Neural cell (in vitro differentiated cells): ENCODE results near the gene SNUPN. TPM values are rescaled to one million over a fixed set of nuclear protein-coding genes. Genes with fewer than 3 reads are reported as not detected.

Experiments used
- H2AFZ ChIP-seq: fragments of 200-600, 300-800 bp; sonication (generic), shearing (Covaris generic); 2 replicates; pipeline ENCODE4 v1.6.0; 2014; ENCODE audit warnings: low read depth, mild to moderate bottlenecking, antibody characterized with exemption, low read length, moderate library complexity
- H3F3A ChIP-seq: fragments of 200-600 bp; shearing (Covaris generic); 2 replicates; pipeline ENCODE4 v1.6.1; 2016; ENCODE audit warnings: mild to moderate bottlenecking, moderate library complexity, mixed read lengths, antibody characterized with exemption, low read length; ENCODE audit not compliant: insufficient read depth, poor library complexity, severe bottlenecking
- H3K27ac ChIP-seq: fragments of 200-600, 300-800 bp; sonication (generic), shearing (Covaris generic); 2 replicates; pipeline ENCODE4 v1.5.1; 2014; ENCODE audit warnings: mild to moderate bottlenecking, low read length, moderate library complexity
- H3K27me3 ChIP-seq: fragments of 300-800, 200-600 bp; sonication (generic), shearing (Covaris generic); 2 replicates; pipeline ENCODE4 v1.6.0; 2014; ENCODE audit warnings: mild to moderate bottlenecking, low read depth, low read length, moderate library complexity; ENCODE audit not compliant: insufficient read depth
- H3K36me3 ChIP-seq: fragments of 300-800, 200-600 bp; sonication (generic), shearing (Covaris generic); 2 replicates; pipeline ENCODE4 v1.5.1; 2014; ENCODE audit warnings: mild to moderate bottlenecking, antibody characterized with exemption, low read length, moderate library complexity; ENCODE audit not compliant: insufficient read depth
- H3K4me2 ChIP-seq: fragments of 300-800, 200-600 bp; sonication (generic), shearing (Covaris generic); 2 replicates; pipeline ENCODE4 v1.6.0; 2014; ENCODE audit warnings: mild to moderate bottlenecking, low read length
- H3K4me3 ChIP-seq: fragments of 300-800, 200-600 bp; sonication (generic), shearing (Covaris generic); 2 replicates; pipeline ENCODE4 v1.5.1; 2014; ENCODE audit warnings: mild to moderate bottlenecking, low read length, moderate library complexity
- H3K79me2 ChIP-seq: fragments of 200-600 bp; shearing (Covaris generic); replicated peaks from 2 replicates; pipeline ENCODE4 v1.6.0; 2014; ENCODE audit warnings: mild to moderate bottlenecking, low read length, moderate library complexity; ENCODE audit not compliant: insufficient read depth
- H3K9ac ChIP-seq: fragments of 300-800, 200-600 bp; sonication (generic), shearing (Covaris generic); 2 replicates; pipeline ENCODE4 v1.6.1; 2016; ENCODE audit warnings: mild to moderate bottlenecking, low read length, mixed read lengths
- H3K9me2 ChIP-seq: fragments of 200-600 bp; shearing (Covaris generic); 2 replicates; pipeline ENCODE4 v1.6.1; 2016; ENCODE audit warnings: mild to moderate bottlenecking, low read length, mixed read lengths; ENCODE audit not compliant: insufficient read depth
- H3K9me3 ChIP-seq: fragments of 200-600, 300-800 bp; sonication (generic), shearing (Covaris generic); 2 replicates; pipeline ENCODE4 v1.6.1; 2016; ENCODE audit warnings: mild to moderate bottlenecking, mixed run types, low read length, moderate library complexity, mixed read lengths
- H4K20me1 ChIP-seq: fragments of 200-600 bp; shearing (Covaris generic); 2 replicates; pipeline ENCODE4 v1.6.1; 2016; ENCODE audit warnings: mild to moderate bottlenecking, mixed run types; ENCODE audit not compliant: insufficient read depth
- EP300 ChIP-seq: fragments of 450-650 bp; conservative IDR thresholded peaks from 2 replicates; pipeline ENCODE4 v1.6.1; 2014; ENCODE audit warnings: antibody characterized with exemption, mild to moderate bottlenecking, moderate library complexity; ENCODE audit not compliant: poor library complexity, severe bottlenecking
- EZH2 ChIP-seq: fragments of 200-600, 300-800 bp; shearing (Covaris generic), sonication (generic); IDR thresholded peaks from 2 replicates; pipeline ENCODE4 v1.6.1; 2014; ENCODE audit warnings: antibody characterized with exemption, low read length, borderline replicate concordance, mild to moderate bottlenecking; ENCODE audit not compliant: insufficient read depth, poor library complexity, severe bottlenecking
- MXI1 ChIP-seq: fragments of 450-650 bp; conservative IDR thresholded peaks from 2 replicates; pipeline ENCODE4 v1.6.1; 2014; ENCODE audit warnings: antibody characterized with exemption, mild to moderate bottlenecking; ENCODE audit not compliant: poor library complexity, severe bottlenecking
- POLR2AphosphoS5 ChIP-seq: IDR thresholded peaks from 2 replicates; pipeline ENCODE4 v1.6.1; 2012
- RAD21 ChIP-seq: fragments of 450-650 bp; conservative IDR thresholded peaks from 2 replicates; pipeline ENCODE4 v1.6.1; 2014; ENCODE audit warnings: antibody characterized with exemption, mild to moderate bottlenecking, moderate library complexity
- SMC3 ChIP-seq: fragments of 450-650 bp; conservative IDR thresholded peaks from 2 replicates; pipeline ENCODE4 v1.6.1; 2014; ENCODE audit warnings: antibody characterized with exemption, mild to moderate bottlenecking, moderate library complexity; ENCODE audit not compliant: poor library complexity
- TAF1 ChIP-seq: IDR thresholded peaks from 2 replicates; pipeline ENCODE4 v1.6.1; 2012; ENCODE audit warnings: low read depth
- polyA plus RNA-seq: library from polyadenylated mRNA; depleted of rRNA; stranded (reverse); fragments of >200 nt; gene quantifications from 2 replicates; pipeline ENCODE4 v1.2.3, GENCODE V29; 2014
- TF ChIP-seq, protein P1 (sequence below): fragments of 450-650 bp; IDR thresholded peaks from 2 replicates; pipeline ENCODE4 v1.5.1; 2014; ENCODE audit warnings: antibody characterized with exemption, mild to moderate bottlenecking, moderate library complexity; ENCODE audit not compliant: poor library complexity, severe bottlenecking
- TF ChIP-seq, protein P2 (sequence below): IDR thresholded peaks from 2 replicates; pipeline ENCODE4 v1.6.1; 2012; ENCODE audit warnings: borderline replicate concordance

SNUPN gene
- polyA plus RNA-seq, 1 donor from 2014 or later: 19.0 TPM

DNA sequence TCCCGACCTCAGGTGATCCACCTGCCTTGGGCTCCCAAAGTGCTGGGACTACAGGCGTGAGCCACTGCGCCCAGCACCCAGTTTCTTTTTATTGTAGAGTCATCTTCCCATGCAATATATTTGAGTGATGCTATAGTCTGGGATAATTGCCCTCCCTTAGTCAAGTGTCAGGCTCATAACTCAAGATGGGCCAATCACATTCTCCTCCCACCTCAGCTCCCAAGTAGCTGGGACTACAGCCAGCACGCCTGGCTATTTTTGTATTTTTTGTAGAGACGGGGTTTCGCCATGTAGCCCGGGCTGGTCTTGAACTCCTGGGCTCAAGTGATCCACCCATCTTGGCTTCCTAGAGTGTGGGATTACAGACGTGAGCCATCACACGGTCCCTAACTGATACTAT lies 31.2 kb downstream of the SNUPN start (continued):
- TF ChIP-seq EZH2 (no peak), RAD21 (no peak), SMC3 (no peak), POLR2AphosphoS5 (no peak)

DNA sequence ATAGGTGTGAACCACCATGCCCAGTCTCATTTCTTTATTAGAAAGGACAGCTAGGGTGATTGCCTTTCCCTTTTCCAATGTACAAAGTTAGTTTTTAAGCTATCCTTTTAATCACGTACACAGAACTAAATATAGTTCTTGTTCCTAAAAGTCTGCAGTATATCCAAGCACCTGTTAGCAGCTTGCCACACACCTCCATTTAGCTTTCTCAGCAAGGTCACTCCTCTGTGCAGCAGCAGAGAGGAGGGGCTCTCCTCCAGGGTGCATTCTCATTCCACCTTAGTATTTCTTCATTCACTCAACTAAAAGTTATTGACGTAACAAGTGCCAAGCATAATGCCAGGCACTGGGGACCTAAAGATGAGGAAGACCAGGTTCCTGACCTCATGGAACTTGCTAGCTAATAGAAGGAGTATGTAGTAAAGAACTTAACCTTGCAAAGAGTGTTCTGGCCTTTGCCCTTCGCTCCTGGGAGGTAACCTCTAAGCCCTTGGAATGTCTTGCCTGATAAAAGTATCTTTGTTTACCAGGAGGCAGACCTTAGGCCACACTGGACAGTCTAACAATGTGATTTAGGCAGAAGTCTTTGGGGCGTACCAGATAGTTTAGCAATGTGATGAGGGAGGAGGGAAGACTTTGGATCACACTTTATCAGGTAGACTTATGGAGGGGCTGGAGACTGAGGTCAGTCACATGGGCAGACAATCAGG lies 33.7 kb downstream of the SNUPN start:
- no peak overlapping the region for H2AFZ ChIP-seq
- H3K79me2 ChIP-seq: no peaks in the 10 kb centered on the region
- TF ChIP-seq MXI1: no peak
- no peak for TF ChIP-seq POLR2AphosphoS5
- TF ChIP-seq, protein P1, sequence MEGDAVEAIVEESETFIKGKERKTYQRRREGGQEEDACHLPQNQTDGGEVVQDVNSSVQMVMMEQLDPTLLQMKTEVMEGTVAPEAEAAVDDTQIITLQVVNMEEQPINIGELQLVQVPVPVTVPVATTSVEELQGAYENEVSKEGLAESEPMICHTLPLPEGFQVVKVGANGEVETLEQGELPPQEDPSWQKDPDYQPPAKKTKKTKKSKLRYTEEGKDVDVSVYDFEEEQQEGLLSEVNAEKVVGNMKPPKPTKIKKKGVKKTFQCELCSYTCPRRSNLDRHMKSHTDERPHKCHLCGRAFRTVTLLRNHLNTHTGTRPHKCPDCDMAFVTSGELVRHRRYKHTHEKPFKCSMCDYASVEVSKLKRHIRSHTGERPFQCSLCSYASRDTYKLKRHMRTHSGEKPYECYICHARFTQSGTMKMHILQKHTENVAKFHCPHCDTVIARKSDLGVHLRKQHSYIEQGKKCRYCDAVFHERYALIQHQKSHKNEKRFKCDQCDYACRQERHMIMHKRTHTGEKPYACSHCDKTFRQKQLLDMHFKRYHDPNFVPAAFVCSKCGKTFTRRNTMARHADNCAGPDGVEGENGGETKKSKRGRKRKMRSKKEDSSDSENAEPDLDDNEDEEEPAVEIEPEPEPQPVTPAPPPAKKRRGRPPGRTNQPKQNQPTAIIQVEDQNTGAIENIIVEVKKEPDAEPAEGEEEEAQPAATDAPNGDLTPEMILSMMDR: no peak
- TF ChIP-seq EZH2: no peak
- H3K27ac ChIP-seq: no peak overlapping the region
- no peak overlapping the region for H3K4me3 ChIP-seq
- no peaks in the 10 kb centered on the region for H3K27me3 ChIP-seq
- no peaks in the 10 kb centered on the region for H3K9me3 ChIP-seq
- H3F3A ChIP-seq: no peaks in the 10 kb centered on the region
- H3K4me2 ChIP-seq: no peak overlapping the region
- H3K9ac ChIP-seq: no peak overlapping the region
- H4K20me1 ChIP-seq: no peaks in the 10 kb centered on the region
- H3K36me3 ChIP-seq: no peaks in the 10 kb centered on the region
- H3K9me2 ChIP-seq: no peaks in the 10 kb centered on the region

DNA sequence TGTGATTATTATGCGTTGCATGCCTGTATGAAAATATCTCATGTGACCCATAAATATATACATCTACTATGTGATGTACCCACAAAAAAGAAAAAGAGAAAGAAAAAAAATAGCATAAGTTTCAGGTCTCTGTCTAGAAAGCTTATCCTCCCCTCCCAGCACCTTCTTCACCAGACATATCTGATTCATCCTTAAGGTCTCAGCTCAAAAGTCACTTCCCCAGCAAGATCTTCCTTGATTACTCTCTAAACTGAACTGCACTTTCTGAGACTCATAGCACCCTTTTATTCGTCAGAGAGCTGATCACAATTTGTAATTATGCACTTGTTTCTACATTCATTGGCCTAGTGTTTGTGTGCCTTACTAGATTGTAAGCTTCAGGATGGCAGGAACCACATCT lies 35.3 kb downstream of the SNUPN start:
- Histone ChIP-seq H3K27ac (no peak overlapping the region), H3K9ac (no peak overlapping the region), H2AFZ (no peak overlapping the region), H4K20me1 (no peaks in the 10 kb centered on the region), H3K27me3 (no peaks in the 10 kb centered on the region), H3K4me3 (no peak overlapping the region), H3F3A (no peaks in the 10 kb centered on the region), H3K79me2 (no peaks in the 10 kb centered on the region), H3K36me3 (no peaks in the 10 kb centered on the region), H3K9me3 (no peaks in the 10 kb centered on the region), H3K9me2 (no peaks in the 10 kb centered on the region), H3K4me2 (no peak overlapping the region)
- TF ChIP-seq RAD21 (no peak), SMC3 (no peak), MXI1 (no peak), POLR2AphosphoS5 (no peak), TAF1 (no peak), EZH2 (no peak), EP300 (no peak)
- TF ChIP-seq, protein P2, sequence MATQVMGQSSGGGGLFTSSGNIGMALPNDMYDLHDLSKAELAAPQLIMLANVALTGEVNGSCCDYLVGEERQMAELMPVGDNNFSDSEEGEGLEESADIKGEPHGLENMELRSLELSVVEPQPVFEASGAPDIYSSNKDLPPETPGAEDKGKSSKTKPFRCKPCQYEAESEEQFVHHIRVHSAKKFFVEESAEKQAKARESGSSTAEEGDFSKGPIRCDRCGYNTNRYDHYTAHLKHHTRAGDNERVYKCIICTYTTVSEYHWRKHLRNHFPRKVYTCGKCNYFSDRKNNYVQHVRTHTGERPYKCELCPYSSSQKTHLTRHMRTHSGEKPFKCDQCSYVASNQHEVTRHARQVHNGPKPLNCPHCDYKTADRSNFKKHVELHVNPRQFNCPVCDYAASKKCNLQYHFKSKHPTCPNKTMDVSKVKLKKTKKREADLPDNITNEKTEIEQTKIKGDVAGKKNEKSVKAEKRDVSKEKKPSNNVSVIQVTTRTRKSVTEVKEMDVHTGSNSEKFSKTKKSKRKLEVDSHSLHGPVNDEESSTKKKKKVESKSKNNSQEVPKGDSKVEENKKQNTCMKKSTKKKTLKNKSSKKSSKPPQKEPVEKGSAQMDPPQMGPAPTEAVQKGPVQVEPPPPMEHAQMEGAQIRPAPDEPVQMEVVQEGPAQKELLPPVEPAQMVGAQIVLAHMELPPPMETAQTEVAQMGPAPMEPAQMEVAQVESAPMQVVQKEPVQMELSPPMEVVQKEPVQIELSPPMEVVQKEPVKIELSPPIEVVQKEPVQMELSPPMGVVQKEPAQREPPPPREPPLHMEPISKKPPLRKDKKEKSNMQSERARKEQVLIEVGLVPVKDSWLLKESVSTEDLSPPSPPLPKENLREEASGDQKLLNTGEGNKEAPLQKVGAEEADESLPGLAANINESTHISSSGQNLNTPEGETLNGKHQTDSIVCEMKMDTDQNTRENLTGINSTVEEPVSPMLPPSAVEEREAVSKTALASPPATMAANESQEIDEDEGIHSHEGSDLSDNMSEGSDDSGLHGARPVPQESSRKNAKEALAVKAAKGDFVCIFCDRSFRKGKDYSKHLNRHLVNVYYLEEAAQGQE: no peak
- TF ChIP-seq, protein P1: no peak
